ENCODE data around the gene PRKN. TPM values are rescaled to one million over a fixed set of nuclear protein-coding genes. Genes with fewer than 3 reads are reported as not detected.

Gene PRKN
- total and polyA plus RNA-seq, 9 of the 15 experiments (the other 6 are each of a cell fraction or from before 2014, with no cell fraction given): 0.03 to 0.96 (median 0.15) TPM; not detected in 2

DNA sequence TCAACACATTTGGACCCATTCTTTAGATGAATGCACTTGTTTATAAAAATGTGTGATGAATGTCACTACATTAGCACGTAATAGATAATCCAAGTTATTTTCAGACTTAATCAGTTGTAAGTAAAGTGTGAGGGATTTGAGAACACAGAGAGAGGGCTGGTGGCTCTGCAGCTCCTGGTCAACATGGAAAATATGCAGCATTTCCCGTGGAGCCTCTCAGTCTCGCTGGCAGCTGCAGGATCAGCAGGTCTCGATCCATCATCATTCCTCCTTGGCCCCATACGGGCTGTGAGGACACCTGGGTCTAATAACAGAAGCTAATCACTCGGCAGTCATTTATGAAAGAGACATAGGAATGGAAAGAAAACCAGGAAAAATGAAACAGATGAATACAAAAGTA lies 390.2 kb downstream of the PRKN start:
- CTCF ChIA-PET (ENCODE audit: low intra/inter-chr PET ratio): no interaction called here
- Histone ChIP-seq H3K79me2 (ENCODE audit: control insufficient read depth, insufficient read depth, low read length) (no peaks in the 10 kb centered on the region), H3K9me3 (replicated peaks; ENCODE audit: control insufficient read depth, insufficient read depth, low read depth, low read length) (no peaks in the 10 kb centered on the region), H3K4me1 (replicated peaks in 1 of 2; ENCODE audit: control insufficient read depth in 2 of 2, insufficient read depth in 2 of 2, low read length in 2 of 2) (no peaks in the 10 kb centered on the region), H3K4me3 (no peak overlapping the region), H3K4me2 (ENCODE audit: insufficient read depth, low read length) (no peak overlapping the region), H3K27me3 (ENCODE audit: control insufficient read depth in 2 of 2, insufficient read depth in 2 of 2, low read length in 2 of 2) (no peaks in the 10 kb centered on the region), H2AFZ (ENCODE audit: low read depth, low read length) (no peak overlapping the region), H3K27ac (ENCODE audit: extremely low read depth, low read depth, low read length) (no peak overlapping the region), H3K36me3 (ENCODE audit: control insufficient read depth, insufficient read depth, low read length) (no peaks in the 10 kb centered on the region), H4K20me1 (replicated peaks; ENCODE audit: control insufficient read depth, insufficient read depth, low read length) (no peaks in the 10 kb centered on the region), H3K9ac (ENCODE audit: insufficient read depth in 1 of 2, low read depth in 2 of 2, low read length in 2 of 2) (no peak overlapping the region), H3K9me1 (ENCODE audit: control insufficient read depth, insufficient read depth, low read length) (no peaks in the 10 kb centered on the region)
- ATAC-seq: no peak
- WGBS (ENCODE audit: insufficient coverage, low coverage, missing lambda C conversion rate): under 1% methylated on average over 6 of the region's 6 CpGs
- no peak for FAIRE-seq
- POLR2A ChIA-PET: no interaction called here
- DNase-seq (ENCODE audit: extremely low read depth in 1 of 4, low spot score in 3 of 4): no peak
- BruUV-seq (replicated peaks): no TSS peak
- intact Hi-C loops (cut with micrococcal nuclease) (no loop called here), in situ Hi-C loops (cut with MboI) (no loop called here)
- TF ChIP-seq FOXA3 (CRISPR knock-in tag; conservative IDR thresholded peaks at IDR 0.05 in 1 of 2, IDR thresholded peaks at IDR 0.05 in 1 of 2): no peak
- TF ChIP-seq HLTF (IDR thresholded peaks at IDR 0.05): no peak
- no peak for TF ChIP-seq ZFX (CRISPR knock-in tag; IDR thresholded peaks at IDR 0.05)
- no peak for TF ChIP-seq RAD21 (CRISPR knock-in tag; conservative IDR thresholded peaks at IDR 0.05 in 1 of 2, IDR thresholded peaks at IDR 0.05 in 1 of 2)
- TF ChIP-seq, protein P1, sequence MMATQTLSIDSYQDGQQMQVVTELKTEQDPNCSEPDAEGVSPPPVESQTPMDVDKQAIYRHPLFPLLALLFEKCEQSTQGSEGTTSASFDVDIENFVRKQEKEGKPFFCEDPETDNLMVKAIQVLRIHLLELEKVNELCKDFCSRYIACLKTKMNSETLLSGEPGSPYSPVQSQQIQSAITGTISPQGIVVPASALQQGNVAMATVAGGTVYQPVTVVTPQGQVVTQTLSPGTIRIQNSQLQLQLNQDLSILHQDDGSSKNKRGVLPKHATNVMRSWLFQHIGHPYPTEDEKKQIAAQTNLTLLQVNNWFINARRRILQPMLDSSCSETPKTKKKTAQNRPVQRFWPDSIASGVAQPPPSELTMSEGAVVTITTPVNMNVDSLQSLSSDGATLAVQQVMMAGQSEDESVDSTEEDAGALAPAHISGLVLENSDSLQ (IDR thresholded peaks at IDR 0.05): no peak
- TF ChIP-seq, protein P2, sequence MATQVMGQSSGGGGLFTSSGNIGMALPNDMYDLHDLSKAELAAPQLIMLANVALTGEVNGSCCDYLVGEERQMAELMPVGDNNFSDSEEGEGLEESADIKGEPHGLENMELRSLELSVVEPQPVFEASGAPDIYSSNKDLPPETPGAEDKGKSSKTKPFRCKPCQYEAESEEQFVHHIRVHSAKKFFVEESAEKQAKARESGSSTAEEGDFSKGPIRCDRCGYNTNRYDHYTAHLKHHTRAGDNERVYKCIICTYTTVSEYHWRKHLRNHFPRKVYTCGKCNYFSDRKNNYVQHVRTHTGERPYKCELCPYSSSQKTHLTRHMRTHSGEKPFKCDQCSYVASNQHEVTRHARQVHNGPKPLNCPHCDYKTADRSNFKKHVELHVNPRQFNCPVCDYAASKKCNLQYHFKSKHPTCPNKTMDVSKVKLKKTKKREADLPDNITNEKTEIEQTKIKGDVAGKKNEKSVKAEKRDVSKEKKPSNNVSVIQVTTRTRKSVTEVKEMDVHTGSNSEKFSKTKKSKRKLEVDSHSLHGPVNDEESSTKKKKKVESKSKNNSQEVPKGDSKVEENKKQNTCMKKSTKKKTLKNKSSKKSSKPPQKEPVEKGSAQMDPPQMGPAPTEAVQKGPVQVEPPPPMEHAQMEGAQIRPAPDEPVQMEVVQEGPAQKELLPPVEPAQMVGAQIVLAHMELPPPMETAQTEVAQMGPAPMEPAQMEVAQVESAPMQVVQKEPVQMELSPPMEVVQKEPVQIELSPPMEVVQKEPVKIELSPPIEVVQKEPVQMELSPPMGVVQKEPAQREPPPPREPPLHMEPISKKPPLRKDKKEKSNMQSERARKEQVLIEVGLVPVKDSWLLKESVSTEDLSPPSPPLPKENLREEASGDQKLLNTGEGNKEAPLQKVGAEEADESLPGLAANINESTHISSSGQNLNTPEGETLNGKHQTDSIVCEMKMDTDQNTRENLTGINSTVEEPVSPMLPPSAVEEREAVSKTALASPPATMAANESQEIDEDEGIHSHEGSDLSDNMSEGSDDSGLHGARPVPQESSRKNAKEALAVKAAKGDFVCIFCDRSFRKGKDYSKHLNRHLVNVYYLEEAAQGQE (IDR thresholded peaks at IDR 0.05; ENCODE audit: borderline replicate concordance): no peak
- TF ChIP-seq, protein P2 (CRISPR knock-in tag; IDR thresholded peaks at IDR 0.05; ENCODE audit: low read depth): no peak
- TF ChIP-seq, protein P3, sequence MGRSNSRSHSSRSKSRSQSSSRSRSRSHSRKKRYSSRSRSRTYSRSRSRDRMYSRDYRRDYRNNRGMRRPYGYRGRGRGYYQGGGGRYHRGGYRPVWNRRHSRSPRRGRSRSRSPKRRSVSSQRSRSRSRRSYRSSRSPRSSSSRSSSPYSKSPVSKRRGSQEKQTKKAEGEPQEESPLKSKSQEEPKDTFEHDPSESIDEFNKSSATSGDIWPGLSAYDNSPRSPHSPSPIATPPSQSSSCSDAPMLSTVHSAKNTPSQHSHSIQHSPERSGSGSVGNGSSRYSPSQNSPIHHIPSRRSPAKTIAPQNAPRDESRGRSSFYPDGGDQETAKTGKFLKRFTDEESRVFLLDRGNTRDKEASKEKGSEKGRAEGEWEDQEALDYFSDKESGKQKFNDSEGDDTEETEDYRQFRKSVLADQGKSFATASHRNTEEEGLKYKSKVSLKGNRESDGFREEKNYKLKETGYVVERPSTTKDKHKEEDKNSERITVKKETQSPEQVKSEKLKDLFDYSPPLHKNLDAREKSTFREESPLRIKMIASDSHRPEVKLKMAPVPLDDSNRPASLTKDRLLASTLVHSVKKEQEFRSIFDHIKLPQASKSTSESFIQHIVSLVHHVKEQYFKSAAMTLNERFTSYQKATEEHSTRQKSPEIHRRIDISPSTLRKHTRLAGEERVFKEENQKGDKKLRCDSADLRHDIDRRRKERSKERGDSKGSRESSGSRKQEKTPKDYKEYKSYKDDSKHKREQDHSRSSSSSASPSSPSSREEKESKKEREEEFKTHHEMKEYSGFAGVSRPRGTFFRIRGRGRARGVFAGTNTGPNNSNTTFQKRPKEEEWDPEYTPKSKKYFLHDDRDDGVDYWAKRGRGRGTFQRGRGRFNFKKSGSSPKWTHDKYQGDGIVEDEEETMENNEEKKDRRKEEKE (IDR thresholded peaks at IDR 0.05; ENCODE audit: borderline replicate concordance in 1 of 2, control insufficient read depth in 1 of 2, low read depth in 2 of 2, low read length in 1 of 2): no peak
- no peak for TF ChIP-seq SAFB (IDR thresholded peaks at IDR 0.05; ENCODE audit: borderline replicate concordance, low read depth, low read length)
